ENCODE results near the gene CGB2. TPM values are rescaled to one million over a fixed set of nuclear protein-coding genes. Genes with fewer than 3 reads are reported as not detected.

CGB2 gene
- total RNA-seq, 4 donors from 2014 or later, result not detected

GRCh38 chr19:49010453-49010852, 21.2 kb upstream of the CGB2 start:
- TF ChIP-seq CTCF (IDR thresholded peaks at IDR 0.05; ENCODE audit: low read depth), result no peak

- TF ChIP-seq CTCF (IDR thresholded peaks at IDR 0.05; ENCODE audit: low read depth), result no peak
These were observed 20.5 kb upstream of the CGB2 start for GRCh38 chr19:49011194-49011593.

GRCh38 chr19:49014123-49014869, 17.4 kb upstream of the CGB2 start:
- TF ChIP-seq CTCF (IDR thresholded peaks at IDR 0.05; ENCODE audit: low read depth), result no peak

GRCh38 chr19:49014870-49015255, 16.8 kb upstream of the CGB2 start:
- TF ChIP-seq CTCF (IDR thresholded peaks at IDR 0.05; ENCODE audit: low read depth), result no peak

- no peak for TF ChIP-seq CTCF (IDR thresholded peaks at IDR 0.05; ENCODE audit: low read depth)
These were observed 15.4 kb upstream of the CGB2 start for GRCh38 chr19:49016067-49016839.

- no peak for TF ChIP-seq CTCF (IDR thresholded peaks at IDR 0.05; ENCODE audit: low read depth)
These were observed 14.5 kb upstream of the CGB2 start, which contains the start of gene LHB for GRCh38 chr19:49017041-49017665. TSS of gene LHB (minus strand) at chr19:49017091. CDS start at chr19:49017081, 10 bp downstream.
